Measurements from ENCODE around the gene CERS1. TPM values are rescaled to one million over a fixed set of nuclear protein-coding genes. Genes with fewer than 3 reads are reported as not detected.

CERS1 gene
- total and polyA plus RNA-seq, 2 donors (not counting 3 experiments of a cell fraction or from before 2014, with no cell fraction given), result 4.0 to 8.5 TPM

- ChIA-PET CTCF (interaction anchor here (3.9 kb wide), 1 partner anchor 54 kb away, joined by 16 read pairs; no protein-coding TSS in a partner anchor), POLR2A (interaction anchor here (0.6 kb wide), 1 partner anchor 54 kb away, joined by 3 read pairs; no protein-coding TSS in a partner anchor)
- Histone ChIP-seq H3K4me2 (ENCODE audit: insufficient read depth, low read length) (no peak overlapping the region), H3K9me1 (replicated peaks; ENCODE audit: control insufficient read depth, extremely low read depth, insufficient read depth, low read length) (no peaks in the 10 kb centered on the region), H3K79me2 (ENCODE audit: control insufficient read depth, insufficient read depth, low read length) (no peaks in the 10 kb centered on the region), H3K27ac (ENCODE audit: insufficient read depth, low read depth, low read length) (no peak overlapping the region), H3K36me3 (ENCODE audit: control insufficient read depth in 2 of 2, extremely low read depth in 1 of 2, insufficient read depth in 2 of 2, low read length in 2 of 2) (peaks cover 8 to 43% of the 10 kb centered on the region in 2 experiments), H3K9ac (replicated peaks; ENCODE audit: extremely low read depth, insufficient read depth, low read length) (no peak overlapping the region), H2AFZ (ENCODE audit: low read depth, low read length) (no peak overlapping the region), H3K27me3 (ENCODE audit: control insufficient read depth in 2 of 2, insufficient read depth in 2 of 2, low read length in 2 of 2) (no peaks in the 10 kb centered on the region), H3K4me3 (replicated peaks in 1 of 3; ENCODE audit: insufficient read depth in 1 of 3, low read depth in 1 of 3, low read length in 3 of 3) (no peak overlapping the region), H3K4me1 (ENCODE audit: control insufficient read depth, extremely low read depth, insufficient read depth, low read length) (no peaks in the 10 kb centered on the region), H4K20me1 (replicated peaks; ENCODE audit: control insufficient read depth, extremely low read depth, insufficient read depth, low read length) (no peaks in the 10 kb centered on the region), H3K9me3 (replicated peaks; ENCODE audit: control insufficient read depth, insufficient read depth, low read length) (no peaks in the 10 kb centered on the region)
- no TSS peak for BruUV-seq (replicated peaks)
- FAIRE-seq (peak; percentile 60), DNase-seq (ENCODE audit: low read depth, low spot score) (peak; percentile 58)
- dilution Hi-C loops (cut with MboI; ENCODE audit: extremely low pct_ligation_motif_present, low sequenced_read_pairs), result no loop called here
- TF ChIP-seq MAX (IDR thresholded peaks at IDR 0.05; ENCODE audit: insufficient read depth, insufficient read length) (no peak), JUN (IDR thresholded peaks at IDR 0.05; ENCODE audit: borderline replicate concordance, insufficient read depth, insufficient read length, low read depth) (no peak), POLR2AphosphoS5 (IDR thresholded peaks at IDR 0.05; ENCODE audit: insufficient read depth, low read depth, low read length) (no peak), EZH2 (IDR thresholded peaks at IDR 0.05; ENCODE audit: borderline replicate concordance, low read depth, low read length, severe bottlenecking) (no peak), MYC (IDR thresholded peaks at IDR 0.05; ENCODE audit: low read depth, low read length) (no peak), POLR2A (IDR thresholded peaks at IDR 0.05; ENCODE audit: low read depth, low read length) (no peak), FOS (IDR thresholded peaks at IDR 0.05; ENCODE audit: borderline replicate concordance, insufficient read depth, low read length) (no peak), GATA2 (IDR thresholded peaks at IDR 0.05; ENCODE audit: insufficient read depth, insufficient read length, low read depth, low read length) (no peak), CTCF (IDR thresholded peaks at IDR 0.05; ENCODE audit: extremely low read depth in 1 of 2, insufficient read depth in 1 of 2, low read depth in 1 of 2, low read length in 2 of 2) (no peak)
- intact Hi-C loops (cut with micrococcal nuclease), result loop anchor here (2.0 kb wide), 1 partner anchor 54 kb away; no protein-coding TSS in a partner anchor
Measured at GRCh38 chr19:18932216-18932841, 36.4 kb upstream of the CERS1 start.

Data from endothelial cell of umbilical vein (primary cell).